DOHH2 (cell line): ENCODE data around the gene PPP2R5E.

Experiments used
- H3F3A ChIP-seq: fragments of 200-600 bp; sonication (generic), shearing (Covaris generic); 2 replicates; pipeline ENCODE4 v1.6.0; 2016; ENCODE audit warnings: antibody characterized with exemption, mild to moderate bottlenecking; ENCODE audit not compliant: control insufficient read depth, insufficient read depth
- H3K27ac ChIP-seq: fragments of 200-600 bp; sonication (generic); 2 replicates; pipeline ENCODE4 v1.5.1; 2014; ENCODE audit warnings: low read depth, mild to moderate bottlenecking, low read length, moderate library complexity
- H3K27me3 ChIP-seq: fragments of 200-600 bp; sonication (generic); 2 replicates; pipeline ENCODE4 v1.6.1; 2014; ENCODE audit warnings: mild to moderate bottlenecking, low read length, mixed read lengths; ENCODE audit not compliant: control insufficient read depth
- H3K36me3 ChIP-seq: fragments of 200-600 bp; sonication (generic); 2 replicates; pipeline ENCODE4 v1.6.1; 2014; ENCODE audit warnings: mild to moderate bottlenecking, low read length, moderate library complexity, mixed read lengths; ENCODE audit not compliant: control insufficient read depth
- H3K4me1 ChIP-seq: fragments of 200-600 bp; sonication (generic); 2 replicates; pipeline ENCODE4 v1.6.1; 2014; ENCODE audit warnings: mild to moderate bottlenecking, low read length, mixed read lengths; ENCODE audit not compliant: control insufficient read depth
- H3K4me2 ChIP-seq: fragments of 200-600 bp; sonication (generic); 2 replicates; pipeline ENCODE4 v1.6.0; 2014; ENCODE audit warnings: mild to moderate bottlenecking, low read length, moderate library complexity
- H3K4me3 ChIP-seq: fragments of 200-600 bp; sonication (generic); 2 replicates; pipeline ENCODE4 v1.5.1; 2014; ENCODE audit warnings: mild to moderate bottlenecking, low read length, mixed read lengths
- H3K79me2 ChIP-seq: fragments of 200-600 bp; sonication (generic); 2 replicates; pipeline ENCODE4 v1.6.1; 2014; ENCODE audit warnings: mild to moderate bottlenecking, low read length, mixed read lengths; ENCODE audit not compliant: control insufficient read depth
- H3K9me2 ChIP-seq: fragments of 200-600 bp; sonication (generic); replicated peaks from 2 replicates; pipeline ENCODE4 v1.6.1; 2014; ENCODE audit warnings: mild to moderate bottlenecking, low read length, mixed read lengths; ENCODE audit not compliant: control insufficient read depth
- H3K9me3 ChIP-seq: fragments of 200-600 bp; sonication (generic); 2 replicates; pipeline ENCODE4 v1.6.1; 2014; ENCODE audit warnings: antibody characterized with exemption, low read length, mixed read lengths; ENCODE audit not compliant: control insufficient read depth, insufficient read depth
- H4K20me1 ChIP-seq: fragments of 200-600 bp; sonication (generic); 2 replicates; pipeline ENCODE4 v1.6.0; 2014; ENCODE audit warnings: low read depth, mild to moderate bottlenecking, antibody characterized with exemption, low read length, moderate library complexity; ENCODE audit not compliant: control insufficient read depth, insufficient read depth
- CTCF ChIP-seq: fragments of 200-600 bp; sonication (generic); IDR thresholded peaks from one replicate; pipeline ENCODE4 v1.5.1; 2014; ENCODE audit warnings: antibody characterized with exemption, mild to moderate bottlenecking, low read depth, low read length; ENCODE audit not compliant: poor library complexity, severe bottlenecking
- EZH2phosphoT487 ChIP-seq: fragments of 200-600 bp; sonication (generic); IDR thresholded peaks from 2 replicates; pipeline ENCODE4 v1.6.1; 2017; ENCODE audit warnings: borderline replicate concordance, mild to moderate bottlenecking, antibody characterized with exemption, low read length, moderate library complexity, mixed read lengths

Gene PPP2R5E

DNA sequence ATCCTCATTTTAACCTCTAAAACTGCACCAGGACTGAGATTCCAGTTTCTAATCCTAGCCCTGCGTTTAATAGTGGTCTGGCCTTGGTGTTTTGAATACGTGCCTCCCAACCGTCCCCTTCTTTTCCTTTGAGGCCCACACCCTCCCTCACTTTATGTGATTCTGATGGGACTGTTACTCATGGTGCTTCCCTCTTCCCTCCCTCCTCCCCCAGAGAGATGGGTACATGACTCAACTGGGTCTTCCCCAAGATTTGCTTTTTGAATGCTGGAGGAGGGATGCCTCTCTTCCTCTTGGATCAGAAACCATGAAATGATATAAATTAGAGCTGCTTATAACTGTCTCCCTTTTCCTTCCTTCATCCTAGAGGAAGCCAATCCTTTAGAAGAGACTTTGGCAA, 8.2 kb upstream of the PPP2R5E start:
- Histone ChIP-seq H3K9me3 (no peaks in the 10 kb centered on the region), H3K4me3 (no peak overlapping the region), H4K20me1 (no peaks in the 10 kb centered on the region), H3F3A (no peaks in the 10 kb centered on the region), H3K79me2 (no peaks in the 10 kb centered on the region), H3K27ac (no peak overlapping the region), H3K36me3 (no peaks in the 10 kb centered on the region), H3K4me1 (no peaks in the 10 kb centered on the region), H3K27me3 (no peaks in the 10 kb centered on the region), H3K9me2 (no peaks in the 10 kb centered on the region), H3K4me2 (no peak overlapping the region)
- TF ChIP-seq EZH2phosphoT487: no peak
- TF ChIP-seq CTCF: no peak

GRCh38 chr14:63547798-63548335, 4.7 kb upstream of the PPP2R5E start:
- Histone ChIP-seq H3K27ac (no peak overlapping the region), H3K4me1 (peaks cover 8% of the 10 kb centered on the region), H3K4me3 (no peak overlapping the region), H3F3A (no peaks in the 10 kb centered on the region), H4K20me1 (no peaks in the 10 kb centered on the region), H3K4me2 (no peak overlapping the region), H3K27me3 (no peaks in the 10 kb centered on the region), H3K36me3 (no peaks in the 10 kb centered on the region; the same call in 1 of the 2 replicates), H3K9me2 (no peaks in the 10 kb centered on the region), H3K79me2 (peaks cover 9% of the 10 kb centered on the region), H3K9me3 (no peaks in the 10 kb centered on the region)
- no peak for TF ChIP-seq CTCF
- TF ChIP-seq EZH2phosphoT487: no peak

DNA sequence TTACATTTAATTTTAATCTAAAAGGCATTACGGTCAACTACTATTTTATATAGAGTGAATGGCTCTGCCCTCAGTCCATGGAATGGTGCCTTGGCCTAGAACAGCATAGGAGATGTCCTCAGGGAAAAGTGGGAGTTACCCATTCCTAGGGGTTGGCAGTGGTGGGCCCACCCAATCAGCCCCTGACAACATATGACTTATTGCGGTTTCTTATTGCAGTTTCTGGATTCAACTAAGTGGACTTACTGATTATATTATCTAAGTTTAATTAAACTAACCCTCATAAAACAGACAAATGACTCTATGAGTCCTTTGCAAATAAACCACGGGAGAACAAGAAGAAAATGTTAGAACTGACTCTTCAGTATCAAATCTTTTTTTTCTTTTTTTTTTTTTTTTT, 2.3 kb upstream of the PPP2R5E start:
- no peak overlapping the region for H3K4me2 ChIP-seq
- TF ChIP-seq CTCF (no peak), EZH2phosphoT487 (no peak)
- H3K27ac ChIP-seq: no peak overlapping the region
- H3F3A ChIP-seq: no peaks in the 10 kb centered on the region
- H3K9me3 ChIP-seq: no peaks in the 10 kb centered on the region
- H3K9me2 ChIP-seq: no peaks in the 10 kb centered on the region
- no peaks in the 10 kb centered on the region for H4K20me1 ChIP-seq
- H3K27me3 ChIP-seq: no peaks in the 10 kb centered on the region
- H3K4me3 ChIP-seq: no peak overlapping the region
- H3K4me1 ChIP-seq: peaks cover 23% of the 10 kb centered on the region
- H3K36me3 ChIP-seq: peaks cover 13% of the 10 kb centered on the region
- peaks cover 33% of the 10 kb centered on the region for H3K79me2 ChIP-seq
